Measurements from ENCODE around the gene SMG7. TPM values are rescaled to one million over a fixed set of nuclear protein-coding genes. Genes with fewer than 3 reads are reported as not detected.
"Not testable (repeated sequence)": the region's sequence is repeated elsewhere in the genome, so short reads cannot be mapped to it uniquely, and the experiment has no call there.

The SMG7 gene
- total RNA-seq, 1 experiment from 2014 or later, result 65.2 TPM

DNA sequence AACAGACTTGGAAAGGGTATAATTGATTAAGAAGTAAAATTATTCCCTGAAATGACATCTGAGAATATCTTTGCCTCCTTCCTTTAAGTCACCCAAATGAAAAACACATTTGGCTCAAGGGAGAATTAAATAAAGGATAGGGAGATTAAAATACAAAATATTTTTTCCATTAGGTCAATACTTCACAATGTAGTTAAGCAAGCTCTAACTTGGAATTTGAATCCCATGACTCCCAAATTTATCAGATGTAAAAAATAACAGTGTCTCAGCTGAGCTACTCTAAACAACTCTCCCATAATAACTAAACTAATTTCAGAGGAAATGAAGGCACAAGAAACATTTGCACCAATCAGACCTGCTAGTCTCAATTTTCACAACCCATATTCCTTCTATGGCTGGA lies 47.6 kb upstream of the SMG7 start:
- no peak overlapping the region for H3K4me3 ChIP-seq (ENCODE audit: low read depth in 2 of 2, low read length in 2 of 2)
- intact Hi-C loops (cut with micrococcal nuclease; ENCODE audit: unreplicated experiment), result no loop called here
- H3K9me3 ChIP-seq (ENCODE audit: control insufficient read depth, insufficient read depth, low read depth, low read length), result no peaks in the 10 kb centered on the region
- no peak for DNase-seq (ENCODE audit: low read depth, low spot score)
- H3K27me3 ChIP-seq (ENCODE audit: control insufficient read depth, insufficient read depth, low read length), result peaks cover 9% of the 10 kb centered on the region; the same call in 1 of the 2 replicates
- H3K36me3 ChIP-seq (ENCODE audit: control insufficient read depth, insufficient read depth, low read length), result no peaks in the 10 kb centered on the region
- in situ Hi-C loops (cut with HindIII; ENCODE audit: low pct_unique_long_range_greater_than_20kb, low sequenced_read_pairs), result no loop called here
- ChIA-PET POLR2A (no interaction called here), CTCF (no interaction called here)
- ATAC-seq, result no peak
- no peak overlapping the region for H3K27ac ChIP-seq (ENCODE audit: low read length)
- no TSS peak for BruUV-seq (replicated peaks)
- no peaks in the 10 kb centered on the region for H3K4me1 ChIP-seq (ENCODE audit: control insufficient read depth, insufficient read depth, low read length)
- TF ChIP-seq POLR2AphosphoS5 (IDR thresholded peaks at IDR 0.05; ENCODE audit: low read depth, low read length), result no peak
- TF ChIP-seq, protein P1, sequence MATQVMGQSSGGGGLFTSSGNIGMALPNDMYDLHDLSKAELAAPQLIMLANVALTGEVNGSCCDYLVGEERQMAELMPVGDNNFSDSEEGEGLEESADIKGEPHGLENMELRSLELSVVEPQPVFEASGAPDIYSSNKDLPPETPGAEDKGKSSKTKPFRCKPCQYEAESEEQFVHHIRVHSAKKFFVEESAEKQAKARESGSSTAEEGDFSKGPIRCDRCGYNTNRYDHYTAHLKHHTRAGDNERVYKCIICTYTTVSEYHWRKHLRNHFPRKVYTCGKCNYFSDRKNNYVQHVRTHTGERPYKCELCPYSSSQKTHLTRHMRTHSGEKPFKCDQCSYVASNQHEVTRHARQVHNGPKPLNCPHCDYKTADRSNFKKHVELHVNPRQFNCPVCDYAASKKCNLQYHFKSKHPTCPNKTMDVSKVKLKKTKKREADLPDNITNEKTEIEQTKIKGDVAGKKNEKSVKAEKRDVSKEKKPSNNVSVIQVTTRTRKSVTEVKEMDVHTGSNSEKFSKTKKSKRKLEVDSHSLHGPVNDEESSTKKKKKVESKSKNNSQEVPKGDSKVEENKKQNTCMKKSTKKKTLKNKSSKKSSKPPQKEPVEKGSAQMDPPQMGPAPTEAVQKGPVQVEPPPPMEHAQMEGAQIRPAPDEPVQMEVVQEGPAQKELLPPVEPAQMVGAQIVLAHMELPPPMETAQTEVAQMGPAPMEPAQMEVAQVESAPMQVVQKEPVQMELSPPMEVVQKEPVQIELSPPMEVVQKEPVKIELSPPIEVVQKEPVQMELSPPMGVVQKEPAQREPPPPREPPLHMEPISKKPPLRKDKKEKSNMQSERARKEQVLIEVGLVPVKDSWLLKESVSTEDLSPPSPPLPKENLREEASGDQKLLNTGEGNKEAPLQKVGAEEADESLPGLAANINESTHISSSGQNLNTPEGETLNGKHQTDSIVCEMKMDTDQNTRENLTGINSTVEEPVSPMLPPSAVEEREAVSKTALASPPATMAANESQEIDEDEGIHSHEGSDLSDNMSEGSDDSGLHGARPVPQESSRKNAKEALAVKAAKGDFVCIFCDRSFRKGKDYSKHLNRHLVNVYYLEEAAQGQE (IDR thresholded peaks at IDR 0.05; ENCODE audit: insufficient read depth in 1 of 2, low read depth in 2 of 2, low read length in 1 of 2), result no peak
- TF ChIP-seq SIN3A (IDR thresholded peaks at IDR 0.05; ENCODE audit: borderline replicate concordance, insufficient read depth, low read depth, low read length), result no peak
- TF ChIP-seq, protein P2, sequence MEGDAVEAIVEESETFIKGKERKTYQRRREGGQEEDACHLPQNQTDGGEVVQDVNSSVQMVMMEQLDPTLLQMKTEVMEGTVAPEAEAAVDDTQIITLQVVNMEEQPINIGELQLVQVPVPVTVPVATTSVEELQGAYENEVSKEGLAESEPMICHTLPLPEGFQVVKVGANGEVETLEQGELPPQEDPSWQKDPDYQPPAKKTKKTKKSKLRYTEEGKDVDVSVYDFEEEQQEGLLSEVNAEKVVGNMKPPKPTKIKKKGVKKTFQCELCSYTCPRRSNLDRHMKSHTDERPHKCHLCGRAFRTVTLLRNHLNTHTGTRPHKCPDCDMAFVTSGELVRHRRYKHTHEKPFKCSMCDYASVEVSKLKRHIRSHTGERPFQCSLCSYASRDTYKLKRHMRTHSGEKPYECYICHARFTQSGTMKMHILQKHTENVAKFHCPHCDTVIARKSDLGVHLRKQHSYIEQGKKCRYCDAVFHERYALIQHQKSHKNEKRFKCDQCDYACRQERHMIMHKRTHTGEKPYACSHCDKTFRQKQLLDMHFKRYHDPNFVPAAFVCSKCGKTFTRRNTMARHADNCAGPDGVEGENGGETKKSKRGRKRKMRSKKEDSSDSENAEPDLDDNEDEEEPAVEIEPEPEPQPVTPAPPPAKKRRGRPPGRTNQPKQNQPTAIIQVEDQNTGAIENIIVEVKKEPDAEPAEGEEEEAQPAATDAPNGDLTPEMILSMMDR (IDR thresholded peaks at IDR 0.05), result no peak
- no peak for TF ChIP-seq TCF7L2 (IDR thresholded peaks at IDR 0.05; ENCODE audit: low read depth, low read length)

DNA sequence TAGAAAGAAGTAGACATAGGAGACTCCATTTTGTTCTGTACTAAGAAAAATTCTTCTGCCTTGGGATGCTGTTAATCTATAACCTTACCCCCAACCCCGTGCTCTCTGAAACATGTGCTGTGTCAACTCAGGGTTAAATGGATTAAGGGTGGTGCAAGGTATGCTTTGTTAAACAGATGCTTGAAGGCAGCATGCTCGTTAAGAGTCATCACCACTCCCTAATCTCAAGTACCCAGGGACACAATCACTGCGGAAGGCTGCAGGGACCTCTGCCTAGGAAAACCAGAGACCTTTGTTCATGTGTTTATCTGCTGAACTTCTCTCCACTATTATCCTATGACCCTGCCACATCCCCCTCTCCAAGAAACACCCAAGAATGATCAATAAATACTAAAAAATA lies 44.7 kb upstream of the SMG7 start:
- in situ Hi-C loops (cut with HindIII; ENCODE audit: low pct_unique_long_range_greater_than_20kb, low sequenced_read_pairs); H3K27ac ChIP-seq (ENCODE audit: low read length); H3K4me3 ChIP-seq (ENCODE audit: low read depth in 2 of 2, low read length in 2 of 2); BruUV-seq (replicated peaks); POLR2A ChIA-PET; H3K27me3 ChIP-seq (ENCODE audit: control insufficient read depth, insufficient read depth, low read length); intact Hi-C loops (cut with micrococcal nuclease; ENCODE audit: unreplicated experiment); H3K9me3 ChIP-seq (ENCODE audit: control insufficient read depth, insufficient read depth, low read depth, low read length); H3K36me3 ChIP-seq (ENCODE audit: control insufficient read depth, insufficient read depth, low read length); ATAC-seq; H3K4me1 ChIP-seq (ENCODE audit: control insufficient read depth, insufficient read depth, low read length); CTCF ChIA-PET; DNase-seq (ENCODE audit: low read depth, low spot score): not testable (repeated sequence)

DNA sequence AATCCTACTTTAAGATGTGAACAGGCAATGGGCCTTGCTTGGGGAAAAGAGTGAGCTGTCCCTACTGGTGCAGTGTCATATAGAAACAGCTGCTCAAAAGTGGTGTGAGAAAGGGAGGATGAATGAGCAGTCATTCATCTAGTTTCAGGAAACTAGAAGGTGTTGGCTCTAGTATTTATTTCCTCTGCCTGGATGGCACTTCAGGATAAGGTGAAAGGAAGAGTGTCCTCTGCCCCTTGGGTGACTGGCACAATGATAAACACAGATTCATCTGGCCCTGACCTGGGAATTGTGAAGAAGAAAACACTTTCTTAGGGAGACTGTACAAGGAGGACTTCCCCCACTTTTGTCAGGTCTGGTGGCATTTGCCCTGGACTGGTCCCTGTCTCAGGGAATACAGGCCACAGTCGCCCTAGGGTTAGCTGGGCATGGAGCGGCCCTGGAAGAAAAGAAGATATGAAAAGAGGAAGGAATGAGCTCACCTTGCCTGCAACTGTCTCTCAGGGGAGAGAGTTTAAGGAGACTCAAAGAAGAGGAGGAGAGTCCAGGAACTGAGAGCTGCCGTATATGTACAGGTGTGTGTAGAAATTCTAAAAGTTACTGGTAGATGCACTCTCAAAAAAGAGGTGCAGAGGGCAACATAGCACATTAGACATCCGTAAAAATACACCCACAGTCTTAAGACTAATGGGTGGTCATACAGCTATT lies 40.3 kb upstream of the SMG7 start:
- no peak overlapping the region for H3K27ac ChIP-seq (ENCODE audit: low read length)
- H3K4me3 ChIP-seq (ENCODE audit: low read depth in 2 of 2, low read length in 2 of 2), result no peak overlapping the region
- intact Hi-C loops (cut with micrococcal nuclease; ENCODE audit: unreplicated experiment), result no loop called here
- H3K36me3 ChIP-seq (ENCODE audit: control insufficient read depth, insufficient read depth, low read length), result no peaks in the 10 kb centered on the region
- H3K27me3 ChIP-seq (ENCODE audit: control insufficient read depth, insufficient read depth, low read length), result peaks cover 4% of the 10 kb centered on the region; the same call in 1 of the 2 replicates
- ChIA-PET CTCF (no interaction called here), POLR2A (no interaction called here)
- no peaks in the 10 kb centered on the region for H3K4me1 ChIP-seq (ENCODE audit: control insufficient read depth, insufficient read depth, low read length)
- in situ Hi-C loops (cut with HindIII; ENCODE audit: low pct_unique_long_range_greater_than_20kb, low sequenced_read_pairs), result no loop called here
- ATAC-seq (no peak), DNase-seq (ENCODE audit: low read depth, low spot score) (no peak)
- BruUV-seq (replicated peaks), result no TSS peak
- H3K9me3 ChIP-seq (ENCODE audit: control insufficient read depth, insufficient read depth, low read depth, low read length), result no peaks in the 10 kb centered on the region
- TF ChIP-seq POLR2AphosphoS5 (IDR thresholded peaks at IDR 0.05; ENCODE audit: low read depth, low read length), result no peak
- TF ChIP-seq SIN3A (IDR thresholded peaks at IDR 0.05; ENCODE audit: borderline replicate concordance, insufficient read depth, low read depth, low read length), result no peak
- TF ChIP-seq TCF7L2 (IDR thresholded peaks at IDR 0.05; ENCODE audit: low read depth, low read length), result no peak
- TF ChIP-seq, protein P2 (IDR thresholded peaks at IDR 0.05), result no peak
- TF ChIP-seq, protein P1 (IDR thresholded peaks at IDR 0.05; ENCODE audit: insufficient read depth in 1 of 2, low read depth in 2 of 2, low read length in 1 of 2), result no peak
